K562 treated with DMSO at 1 percent for 24 hours (cell line): ENCODE data around the gene CAPN3. TPM values are rescaled to one million over a fixed set of nuclear protein-coding genes. Genes with fewer than 3 reads are reported as not detected.

Experiments
- total RNA-seq: library from RNA; unstranded; fragments of 300-600 nt; gene quantifications from 2 replicates; pipeline ENCODE4 v1.2.3, GENCODE V29; 2022; ENCODE audit warnings: low read depth; ENCODE audit not compliant: insufficient read depth

The CAPN3 gene
- total RNA-seq: 0.79 TPM in 1 of 2 replicates, not detected in the other

GRCh38 chr15:42359249-42359648, at the start of gene CAPN3:
Gene CAPN3 (plus strand): TSS chr15:42359501. CDS start chr15:42359806, 305 bp downstream.

Other genes with a start within 250 kb of the CAPN3 start
- not detected in 2 replicates for gene PLA2G4F, start 202.9 kb upstream of the CAPN3 start, total RNA-seq
- 38.7 and 41.8 TPM in 2 replicates for gene VPS39, start 151.2 kb upstream of the CAPN3 start, total RNA-seq
- 8.2 and 12.5 TPM in 2 replicates for gene GANC, start 86.3 kb upstream of the CAPN3 start, total RNA-seq
- gene TMEM87A, start 86.1 kb upstream of the CAPN3 start, total RNA-seq: 15.7 and 19.0 TPM in 2 replicates
- 18.3 and 21.2 TPM in 2 replicates for gene ZNF106, start 131.6 kb downstream of the CAPN3 start, total RNA-seq
- 59.1 and 71.1 TPM in 2 replicates for gene SNAP23, start 136.1 kb downstream of the CAPN3 start, total RNA-seq
- gene LRRC57, start 189.3 kb downstream of the CAPN3 start, total RNA-seq: 16.4 and 17.5 TPM in 2 replicates
- gene HAUS2, start 189.3 kb downstream of the CAPN3 start, total RNA-seq: 16.2 and 29.4 TPM in 2 replicates
- 10.0 and 10.4 TPM in 2 replicates for gene STARD9, start 216.1 kb downstream of the CAPN3 start, total RNA-seq